GM11168 (cell line): ENCODE results near the gene WDR75.

Source experiments
- in situ Hi-C: fragments of 300-500 bp; cut with MboI; formaldehyde crosslinking; loops from one replicate; pipeline ENCODE4 v1.12.0; 2022; ENCODE audit warnings: low sequenced_read_pairs; ENCODE audit not compliant: unreplicated experiment

Gene WDR75

GRCh38 chr2:189521699-189522434 lies 80.6 kb downstream of the WDR75 start:
- in situ Hi-C loops, result no loop called here

GRCh38 chr2:189522435-189523151 lies 81.3 kb downstream of the WDR75 start:
- in situ Hi-C loops, result no loop called here

DNA sequence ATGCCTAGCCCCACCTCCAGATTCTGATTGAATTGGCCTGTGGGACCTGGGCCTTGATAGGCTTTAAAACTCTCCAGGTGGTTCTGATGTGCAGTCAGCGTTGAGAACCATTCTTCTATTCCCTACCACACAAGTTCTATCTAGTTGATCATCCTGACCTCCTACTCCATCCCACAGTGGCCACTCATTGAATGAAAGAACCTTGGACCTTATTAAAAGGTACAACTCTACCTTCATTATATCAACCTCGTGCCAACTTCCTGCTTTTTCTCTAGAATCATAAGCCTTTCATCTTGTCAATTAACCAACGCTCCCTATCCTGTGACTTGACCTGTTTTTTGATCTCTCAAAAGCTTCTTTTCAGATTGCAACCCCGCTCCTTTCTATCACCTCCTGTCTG lies 83.5 kb downstream of the WDR75 start:
- in situ Hi-C loops, result no loop called here
